ENCODE data around the gene APPL1.
A peak's percentile ranks its signal among the peaks of the same experiment; 100 is the strongest.

APPL1 gene

GRCh38 chr3:57261119-57261518, 33.6 kb downstream of the APPL1 start:
- ATAC-seq (ENCODE audit: low read depth): no peak

GRCh38 chr3:57261929-57262328, 34.4 kb downstream of the APPL1 start:
- H3K9me3 ChIP-seq (ENCODE audit: severe bottlenecking): no peaks in the 10 kb centered on the region
- H3K36me3 ChIP-seq (ENCODE audit: low read depth): peaks cover 77% of the 10 kb centered on the region
- no peaks in the 10 kb centered on the region for H3K27me3 ChIP-seq (ENCODE audit: insufficient read depth, poor library complexity, severe bottlenecking)
- DNase-seq (ENCODE audit: low spot score) (no peak), ATAC-seq (ENCODE audit: low read depth) (no peak)
- TF ChIP-seq CTCF (IDR thresholded peaks at IDR 0.05; ENCODE audit: poor library complexity, severe bottlenecking): no peak
- H3K4me1 ChIP-seq (ENCODE audit: insufficient read depth, poor library complexity, severe bottlenecking): no peaks in the 10 kb centered on the region
- H3K27ac ChIP-seq (ENCODE audit: poor library complexity, severe bottlenecking): no peak overlapping the region
- no peak overlapping the region for H3K4me3 ChIP-seq (ENCODE audit: severe bottlenecking)

More at GRCh38 chr3:57261119-57261518, 33.6 kb downstream of the APPL1 start:
- Histone ChIP-seq H3K27me3 (ENCODE audit: insufficient read depth, poor library complexity, severe bottlenecking) (no peaks in the 10 kb centered on the region), H3K4me1 (ENCODE audit: insufficient read depth, poor library complexity, severe bottlenecking) (no peaks in the 10 kb centered on the region), H3K9me3 (ENCODE audit: severe bottlenecking) (no peaks in the 10 kb centered on the region), H3K27ac (ENCODE audit: poor library complexity, severe bottlenecking) (no peak overlapping the region), H3K36me3 (ENCODE audit: low read depth) (peaks cover 76% of the 10 kb centered on the region), H3K4me3 (ENCODE audit: severe bottlenecking) (no peak overlapping the region)
- DNase-seq (ENCODE audit: low spot score): no peak
- no peak for TF ChIP-seq CTCF (IDR thresholded peaks at IDR 0.05; ENCODE audit: poor library complexity, severe bottlenecking)

- Histone ChIP-seq H3K9me3 (ENCODE audit: severe bottlenecking) (no peaks in the 10 kb centered on the region), H3K27me3 (ENCODE audit: insufficient read depth, poor library complexity, severe bottlenecking) (no peaks in the 10 kb centered on the region), H3K36me3 (ENCODE audit: low read depth) (peaks cover 81% of the 10 kb centered on the region), H3K4me1 (ENCODE audit: insufficient read depth, poor library complexity, severe bottlenecking) (no peaks in the 10 kb centered on the region), H3K27ac (ENCODE audit: poor library complexity, severe bottlenecking) (no peak overlapping the region), H3K4me3 (ENCODE audit: severe bottlenecking) (no peak overlapping the region)
- no peak for DNase-seq (ENCODE audit: low spot score)
- TF ChIP-seq CTCF (IDR thresholded peaks at IDR 0.05; ENCODE audit: poor library complexity, severe bottlenecking): no peak
- ATAC-seq (ENCODE audit: low read depth): no peak
Observed at GRCh38 chr3:57268416-57268815, 40.9 kb downstream of the APPL1 start.

- Histone ChIP-seq H3K4me1 (ENCODE audit: insufficient read depth, poor library complexity, severe bottlenecking) (no peaks in the 10 kb centered on the region), H3K9me3 (ENCODE audit: severe bottlenecking) (no peaks in the 10 kb centered on the region), H3K4me3 (ENCODE audit: severe bottlenecking) (no peak overlapping the region), H3K27ac (ENCODE audit: poor library complexity, severe bottlenecking) (no peak overlapping the region), H3K27me3 (ENCODE audit: insufficient read depth, poor library complexity, severe bottlenecking) (no peaks in the 10 kb centered on the region), H3K36me3 (ENCODE audit: low read depth) (peaks cover 26% of the 10 kb centered on the region)
- DNase-seq (ENCODE audit: low spot score) (no peak), ATAC-seq (ENCODE audit: low read depth) (no peak)
- TF ChIP-seq CTCF (IDR thresholded peaks at IDR 0.05; ENCODE audit: poor library complexity, severe bottlenecking): no peak
Observed at GRCh38 chr3:57274845-57275244, 47.3 kb downstream of the APPL1 start.

GRCh38 chr3:57275393-57275792, 47.9 kb downstream of the APPL1 start:
- DNase-seq (ENCODE audit: low spot score): no peak
- H3K9me3 ChIP-seq (ENCODE audit: severe bottlenecking): no peaks in the 10 kb centered on the region
- H3K4me3 ChIP-seq (ENCODE audit: severe bottlenecking): no peak overlapping the region
- no peaks in the 10 kb centered on the region for H3K4me1 ChIP-seq (ENCODE audit: insufficient read depth, poor library complexity, severe bottlenecking)
- H3K27me3 ChIP-seq (ENCODE audit: insufficient read depth, poor library complexity, severe bottlenecking): no peaks in the 10 kb centered on the region
- H3K27ac ChIP-seq (ENCODE audit: poor library complexity, severe bottlenecking): no peak overlapping the region
- ATAC-seq (ENCODE audit: low read depth): peak; percentile 38; the same call in 1 of the 3 replicates
- H3K36me3 ChIP-seq (ENCODE audit: low read depth): peaks cover 21% of the 10 kb centered on the region
- TF ChIP-seq CTCF (IDR thresholded peaks at IDR 0.05; ENCODE audit: poor library complexity, severe bottlenecking): no peak

Measured in RWPE2 (cell line).